Stimulated activated CD4-positive, alpha-beta T cell treated with anti-CD3 and anti-CD28 coated beads, TNF-alpha, amount 100 ng/mL, for 1 hour (primary cell): Measurements from ENCODE around the gene PARVB.
"Not testable (repeated sequence)": the region's sequence is repeated elsewhere in the genome, so short reads cannot be mapped to it uniquely, and the experiment has no call there.

Experiments
- DNase-seq, 3 donors: peaks; one replicate each; pipeline ENCODE4 v3.0.0-alpha.2; 2020; ENCODE audit warnings: low read depth in 3 of 3, low spot score in 1 of 3

PARVB gene

GRCh38 chr22:44107340-44107739 is 83.2 kb downstream of the PARVB start:
- DNase-seq: no peak

- no peak for DNase-seq
Measured at GRCh38 chr22:44108076-44108475, 84.0 kb downstream of the PARVB start.

- no peak for DNase-seq
Measured at GRCh38 chr22:44108806-44109385, 84.8 kb downstream of the PARVB start.

GRCh38 chr22:44109416-44109815 is 85.3 kb downstream of the PARVB start:
- DNase-seq: no peak

GRCh38 chr22:44110656-44111055 is 86.6 kb downstream of the PARVB start:
- DNase-seq: not testable (repeated sequence)

- DNase-seq: no peak
Measured at GRCh38 chr22:44111562-44112155, 87.6 kb downstream of the PARVB start.

- no peak for DNase-seq
Measured at GRCh38 chr22:44112191-44112590, 88.1 kb downstream of the PARVB start.

GRCh38 chr22:44116331-44116730 is 92.2 kb downstream of the PARVB start:
- no peak for DNase-seq

- no peak for DNase-seq
Measured at GRCh38 chr22:44116755-44117684, 92.9 kb downstream of the PARVB start.

GRCh38 chr22:44117746-44118145 is 93.6 kb downstream of the PARVB start:
- DNase-seq: no peak

- DNase-seq: no peak
Measured at GRCh38 chr22:44118645-44119315, 94.7 kb downstream of the PARVB start.

- no peak for DNase-seq
Measured at GRCh38 chr22:44119669-44120313, 95.7 kb downstream of the PARVB start.

GRCh38 chr22:44120314-44120704 is 96.2 kb downstream of the PARVB start:
- DNase-seq: no peak

- DNase-seq: no peak
Measured at GRCh38 chr22:44125421-44125820, 101.3 kb downstream of the PARVB start.

- no peak for DNase-seq
Measured at GRCh38 chr22:44126807-44127206, 102.7 kb downstream of the PARVB start.

- no peak for DNase-seq
Measured at GRCh38 chr22:44127356-44127755, 103.3 kb downstream of the PARVB start.

- no peak for DNase-seq
Measured at GRCh38 chr22:44128958-44129618, 105.0 kb downstream of the PARVB start.

- DNase-seq: no peak
Measured at GRCh38 chr22:44129619-44129976, 105.5 kb downstream of the PARVB start.

GRCh38 chr22:44130076-44130711 is 106.1 kb downstream of the PARVB start:
- no peak for DNase-seq

- no peak for DNase-seq
Measured at GRCh38 chr22:44131412-44131811, 107.3 kb downstream of the PARVB start.
